SK-N-SH (cell line): Measurements from ENCODE around the gene TMPRSS13. TPM values are rescaled to one million over a fixed set of nuclear protein-coding genes. Genes with fewer than 3 reads are reported as not detected.

ENCODE experiments used
- CTCF ChIA-PET: fragments of 300-600, 350-600 bp; formaldehyde crosslinking; extraction: SDS; loops from one replicate; lab custom pipeline; 2021; lab: Yijun Ruan, JAX
- POLR2A ChIA-PET: fragments of 350-600 bp; sonication (Branson Sonifier 250); formaldehyde crosslinking; extraction: SDS; loops from one replicate; lab custom pipeline; 2020; ENCODE audit warnings: antibody characterized with exemption, inconsistent platforms; lab: Yijun Ruan, JAX
- DNase-seq: peaks from one replicate; pipeline ENCODE4 v3.0.0; 2012
- H2AFZ ChIP-seq: fragments of 200-600 bp; sonication (generic); 2 replicates; pipeline ENCODE4 v1.8.1; 2016; ENCODE audit warnings: antibody characterized with exemption, mild to moderate bottlenecking, low read depth
- H3F3A ChIP-seq: fragments of 200-600 bp; sonication (generic); replicated peaks from 2 replicates; pipeline ENCODE3; 2016; ENCODE audit warnings: antibody characterized with exemption, mild to moderate bottlenecking; ENCODE audit not compliant: insufficient read depth
- H3K27ac ChIP-seq, 2 experiments: fragments of 200-500 bp in 1 of 2; fragments of 200-600 bp in 1 of 2; sonication (Bioruptor generic) in 1 of 2; sonication (generic), shearing (Covaris generic) in 1 of 2; 2 replicates each; pipeline versions ENCODE4 v1.5.1 to v1.6.1; 2014 to 2016; ENCODE audit warnings: low read depth in 2 of 2, inconsistent platforms in 1 of 2, low read length in 1 of 2, mild to moderate bottlenecking in 1 of 2, mixed read lengths in 1 of 2
- H3K27me3 ChIP-seq: fragments of 200-600 bp; sonication (generic), shearing (Covaris generic); 2 replicates; pipeline ENCODE4 v1.6.1; 2016; ENCODE audit warnings: mixed run types; ENCODE audit not compliant: insufficient read depth
- H3K36me3 ChIP-seq, 2 experiments: fragments of 200-500 bp in 1 of 2; fragments of 200-600 bp in 1 of 2; sonication (Bioruptor generic) in 1 of 2; sonication (generic) in 1 of 2; replicated peaks in 1 of 2; 2 replicates each; pipeline versions ENCODE3 to v1.5.1; 2014 to 2016; ENCODE audit warnings: low read length in 1 of 2, mild to moderate bottlenecking in 1 of 2; ENCODE audit not compliant: insufficient read depth in 2 of 2, control insufficient read depth in 1 of 2
- H3K4me1 ChIP-seq, 2 experiments: fragments of 200-500 bp in 1 of 2; fragments of 200-600 bp in 1 of 2; sonication (Bioruptor generic) in 1 of 2; sonication (generic), shearing (Covaris generic) in 1 of 2; 2 replicates each; pipeline versions ENCODE4 v1.5.1 to v1.6.1; 2014 to 2016; ENCODE audit warnings: low read depth in 1 of 2, low read length in 1 of 2, mixed run types in 1 of 2; ENCODE audit not compliant: insufficient read depth in 2 of 2, control insufficient read depth in 1 of 2
- H3K4me2 ChIP-seq: fragments of 200-600 bp; sonication (generic), shearing (Covaris generic); 2 replicates; pipeline ENCODE4 v1.6.1; 2017; ENCODE audit warnings: mixed run types
- H3K4me3 ChIP-seq, 2 experiments: fragments of 200-500 bp in 1 of 2; fragments of 200-600 bp in 1 of 2; sonication (Bioruptor generic) in 1 of 2; sonication (generic), shearing (Covaris generic) in 1 of 2; 2 replicates each; pipeline versions ENCODE4 v1.5.1 to v1.8.1; 2014 to 2016; ENCODE audit warnings: low read depth in 2 of 2, inconsistent platforms in 1 of 2, low read length in 1 of 2, mild to moderate bottlenecking in 1 of 2, mixed read lengths in 1 of 2, moderate library complexity in 1 of 2
- H3K79me2 ChIP-seq: fragments of 200-600 bp; sonication (generic); 2 replicates; pipeline ENCODE4 v1.8.1; 2017; ENCODE audit warnings: mild to moderate bottlenecking; ENCODE audit not compliant: insufficient read depth
- H3K9ac ChIP-seq: fragments of 200-600 bp; sonication (generic); 2 replicates; pipeline ENCODE4 v1.6.1; 2017; ENCODE audit warnings: mixed run types
- H3K9me2 ChIP-seq: fragments of 200-600 bp; sonication (generic); 2 replicates; pipeline ENCODE4 v1.6.1; 2017; ENCODE audit warnings: mixed run types
- H3K9me3 ChIP-seq: fragments of 200-600 bp; sonication (generic); 2 replicates; pipeline ENCODE4 v1.6.1; 2017; ENCODE audit warnings: mixed run types, mild to moderate bottlenecking, moderate library complexity
- H4K20me1 ChIP-seq: fragments of 200-600 bp; sonication (generic); 2 replicates; pipeline ENCODE4 v1.6.1; 2017; ENCODE audit warnings: mild to moderate bottlenecking, mixed run types; ENCODE audit not compliant: insufficient read depth
- CHD2 ChIP-seq: fragments of 150-350 bp; IDR thresholded peaks from 2 replicates; pipeline ENCODE4 v1.6.1; 2018; ENCODE audit warnings: low read length; ENCODE audit not compliant: partially characterized antibody
- CTCF ChIP-seq: fragments of 200-600 bp; sonication (generic); IDR thresholded peaks from 2 replicates; pipeline ENCODE4 v1.6.1; 2017; ENCODE audit warnings: antibody characterized with exemption, mild to moderate bottlenecking, moderate library complexity
- EP300 ChIP-seq, 2 experiments: IDR thresholded peaks; 2 replicates each; pipeline versions ENCODE4 v1.4.0 to v1.6.1; 2012; ENCODE audit warnings: borderline replicate concordance in 1 of 2, low read depth in 1 of 2, low read length in 1 of 2
- FOSL2 ChIP-seq: IDR thresholded peaks from 2 replicates; pipeline ENCODE4 v1.4.0; 2012; ENCODE audit warnings: low read depth, mild to moderate bottlenecking, moderate library complexity, borderline replicate concordance
- FOXM1 ChIP-seq: IDR thresholded peaks from 2 replicates; pipeline ENCODE4 v1.4.0; 2012; ENCODE audit warnings: low read depth, mild to moderate bottlenecking
- GABPA ChIP-seq: IDR thresholded peaks from 2 replicates; pipeline ENCODE4 v1.4.0; 2012; ENCODE audit warnings: low read depth, mild to moderate bottlenecking
- MEF2A ChIP-seq: IDR thresholded peaks from 2 replicates; pipeline ENCODE4 v1.4.0; 2012; ENCODE audit warnings: low read depth, borderline replicate concordance
- MXI1 ChIP-seq: IDR thresholded peaks from 2 replicates; pipeline ENCODE4 v1.6.1; 2012; ENCODE audit warnings: mild to moderate bottlenecking, low read depth, low read length, improper control_type of control experiment
- NFIC ChIP-seq: IDR thresholded peaks from 2 replicates; pipeline ENCODE4 v1.4.0; 2012; ENCODE audit warnings: borderline replicate concordance
- NRF1 ChIP-seq: IDR thresholded peaks from 2 replicates; pipeline ENCODE4 v1.6.1; 2012; ENCODE audit warnings: low read depth, mild to moderate bottlenecking, low read length
- POLR2AphosphoS5 ChIP-seq: IDR thresholded peaks from 2 replicates; pipeline ENCODE4 v1.6.1; 2012; ENCODE audit warnings: low read depth, low read length
- RAD21 ChIP-seq: IDR thresholded peaks from 2 replicates; pipeline ENCODE4 v1.6.1; 2012; ENCODE audit warnings: mild to moderate bottlenecking, low read length
- REST ChIP-seq: IDR thresholded peaks from 2 replicates; pipeline ENCODE4 v1.6.1; 2012; ENCODE audit warnings: mild to moderate bottlenecking, low read depth, low read length, moderate library complexity
- RFX5 ChIP-seq: IDR thresholded peaks from 2 replicates; pipeline ENCODE4 v1.6.1; 2012; ENCODE audit warnings: mild to moderate bottlenecking, improper control_type of control experiment, low read length
- RXRA ChIP-seq: IDR thresholded peaks from 2 replicates; pipeline ENCODE4 v1.4.0; 2012; ENCODE audit warnings: low read depth, mild to moderate bottlenecking, borderline replicate concordance
- TCF12 ChIP-seq: IDR thresholded peaks from 2 replicates; pipeline ENCODE4 v1.4.0; 2012
- TEAD4 ChIP-seq: IDR thresholded peaks from 2 replicates; pipeline ENCODE4 v1.4.0; 2012; ENCODE audit warnings: mild to moderate bottlenecking, borderline replicate concordance; ENCODE audit not compliant: insufficient read depth
- USF2 ChIP-seq: fragments of 150-350 bp; IDR thresholded peaks from 2 replicates; pipeline ENCODE4 v1.6.1; 2017; ENCODE audit warnings: antibody characterized with exemption, low read length, low read depth, borderline replicate concordance
- ZBTB33 ChIP-seq: IDR thresholded peaks from 2 replicates; pipeline ENCODE4 v1.4.0; 2012; ENCODE audit warnings: low read depth, borderline replicate concordance
- WGBS: methylation state at CpG from one replicate; pipeline ENCODE4 v1.1.6; 2017; ENCODE audit warnings: low lambda C conversion rate; 5-methylcytosine and 5-hydroxymethylcytosine counted together
- polyA plus RNA-seq, 3 experiments: library from polyadenylated mRNA; depleted of rRNA; stranded (reverse); fragments of >200 nt; gene quantifications; 2 replicates each; pipeline ENCODE4 v1.2.3, GENCODE V29; 2012

Gene TMPRSS13
- polyA plus RNA-seq, 1 of the 3 experiments (the other 2 are of a cell fraction): not detected

GRCh38 chr11:117872975-117873827 lies 56.0 kb downstream of the TMPRSS13 start:
- no peaks in the 10 kb centered on the region for H3K9me3 ChIP-seq
- no peak for TF ChIP-seq CHD2
- TF ChIP-seq RXRA: no peak
- no peak for TF ChIP-seq MEF2A
- no peak for TF ChIP-seq TEAD4
- TF ChIP-seq TCF12: no peak
- no peak for TF ChIP-seq CTCF
- TF ChIP-seq RAD21: no peak
- TF ChIP-seq NRF1: no peak
- no peak for TF ChIP-seq GABPA
- TF ChIP-seq NFIC: no peak
- TF ChIP-seq ZBTB33: no peak
- TF ChIP-seq FOXM1: no peak
- TF ChIP-seq MXI1: no peak
- TF ChIP-seq RFX5: no peak
- no peak for TF ChIP-seq REST
- TF ChIP-seq USF2: no peak
- no peak for TF ChIP-seq FOSL2
- TF ChIP-seq EP300 (IDR thresholded peaks at IDR 0.05; ENCODE audit: borderline replicate concordance in 1 of 2, low read depth in 1 of 2, low read length in 1 of 2): no peak
- TF ChIP-seq POLR2AphosphoS5: no peak
- H3K27me3 ChIP-seq: peaks cover 29% of the 10 kb centered on the region
- ChIA-PET CTCF (interaction anchor here (1.0 to 4.2 kb wide), 3 partner anchors 29 to 74 kb away, joined by 3 to 27 read pairs (median 4); no protein-coding TSS in a partner anchor), POLR2A (no interaction called here)
- no peaks in the 10 kb centered on the region for H4K20me1 ChIP-seq
- no peak overlapping the region for H3K4me2 ChIP-seq
- H3K79me2 ChIP-seq: no peaks in the 10 kb centered on the region
- no peak overlapping the region for H2AFZ ChIP-seq
- peaks cover 0 to 51% of the 10 kb centered on the region in 2 experiments; a peak in 1 of 4 replicates for H3K4me1 ChIP-seq
- no peak for DNase-seq
- 81% methylated on average over 13 of the region's 15 CpGs for WGBS
- H3F3A ChIP-seq: no peaks in the 10 kb centered on the region
- no peak overlapping the region for H3K4me3 ChIP-seq
- no peaks in the 10 kb centered on the region for H3K36me3 ChIP-seq
- no peak overlapping the region for H3K9ac ChIP-seq
- no peak overlapping the region for H3K27ac ChIP-seq
- no peaks in the 10 kb centered on the region for H3K9me2 ChIP-seq
